Nephron progenitor cell (in vitro differentiated cells): ENCODE data around the gene ARMC5.
"Not testable (repeated sequence)": the region's sequence is repeated elsewhere in the genome, so short reads cannot be mapped to it uniquely, and the experiment has no call there.

Experiments used
- DNase-seq: peaks from one replicate; pipeline ENCODE4 v3.0.0; 2021
- H3K27ac Mint-ChIP-seq: 2 replicates; pipeline ENCODE4 v1.8.0; 2021; ENCODE audit warnings: mild to moderate bottlenecking, moderate library complexity, mixed read lengths
- H3K27me3 Mint-ChIP-seq: 2 replicates; pipeline ENCODE4 v1.8.0; 2021; ENCODE audit warnings: mild to moderate bottlenecking, low read depth, mixed read lengths; ENCODE audit not compliant: poor library complexity
- H3K36me3 Mint-ChIP-seq: 2 replicates; pipeline ENCODE4 v1.8.0; 2021; ENCODE audit warnings: low read depth, mixed read lengths
- H3K4me1 Mint-ChIP-seq: 2 replicates; pipeline ENCODE4 v1.8.0; 2021; ENCODE audit warnings: mixed read lengths
- H3K4me3 Mint-ChIP-seq: 2 replicates; pipeline ENCODE4 v1.8.0; 2021; ENCODE audit warnings: mild to moderate bottlenecking, moderate library complexity, mixed read lengths
- H3K9me3 Mint-ChIP-seq: 2 replicates; pipeline ENCODE4 v1.8.0; 2021; ENCODE audit warnings: mild to moderate bottlenecking, moderate library complexity, mixed read lengths
- TF ChIP-seq, protein P1 (sequence below): fragments of 200-600 bp; sonication (generic); IDR thresholded peaks from 2 replicates; pipeline ENCODE4 v1.5.0; 2021; ENCODE audit warnings: antibody characterized with exemption

ARMC5 gene

DNA sequence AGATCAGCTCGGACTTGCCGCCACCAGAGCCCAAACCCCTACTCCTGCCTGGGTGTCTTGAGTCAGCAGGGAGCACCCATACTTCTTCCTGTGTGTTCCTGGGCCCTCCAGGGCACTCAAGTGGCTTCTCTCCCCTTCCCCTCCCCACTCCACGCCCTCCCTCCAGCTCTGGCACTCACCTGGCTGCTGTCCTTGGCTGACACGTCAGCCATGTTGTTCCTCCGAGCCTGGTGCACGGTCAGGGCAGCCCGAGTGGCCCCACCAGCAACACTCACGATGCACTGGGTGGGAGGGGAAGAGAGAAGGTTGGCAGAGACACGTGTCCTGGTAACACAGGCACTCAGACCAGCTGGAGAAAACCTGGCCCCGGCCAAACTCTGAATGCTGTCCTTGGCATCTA, 37.4 kb downstream of the ARMC5 start:
- H3K27ac Mint-ChIP-seq = no peak overlapping the region
- no peaks in the 10 kb centered on the region for H3K27me3 Mint-ChIP-seq
- DNase-seq = no peak
- H3K4me1 Mint-ChIP-seq = no peaks in the 10 kb centered on the region
- H3K9me3 Mint-ChIP-seq = no peaks in the 10 kb centered on the region
- H3K36me3 Mint-ChIP-seq = peaks cover 46% of the 10 kb centered on the region
- no peak overlapping the region for H3K4me3 Mint-ChIP-seq
- TF ChIP-seq, protein P1, sequence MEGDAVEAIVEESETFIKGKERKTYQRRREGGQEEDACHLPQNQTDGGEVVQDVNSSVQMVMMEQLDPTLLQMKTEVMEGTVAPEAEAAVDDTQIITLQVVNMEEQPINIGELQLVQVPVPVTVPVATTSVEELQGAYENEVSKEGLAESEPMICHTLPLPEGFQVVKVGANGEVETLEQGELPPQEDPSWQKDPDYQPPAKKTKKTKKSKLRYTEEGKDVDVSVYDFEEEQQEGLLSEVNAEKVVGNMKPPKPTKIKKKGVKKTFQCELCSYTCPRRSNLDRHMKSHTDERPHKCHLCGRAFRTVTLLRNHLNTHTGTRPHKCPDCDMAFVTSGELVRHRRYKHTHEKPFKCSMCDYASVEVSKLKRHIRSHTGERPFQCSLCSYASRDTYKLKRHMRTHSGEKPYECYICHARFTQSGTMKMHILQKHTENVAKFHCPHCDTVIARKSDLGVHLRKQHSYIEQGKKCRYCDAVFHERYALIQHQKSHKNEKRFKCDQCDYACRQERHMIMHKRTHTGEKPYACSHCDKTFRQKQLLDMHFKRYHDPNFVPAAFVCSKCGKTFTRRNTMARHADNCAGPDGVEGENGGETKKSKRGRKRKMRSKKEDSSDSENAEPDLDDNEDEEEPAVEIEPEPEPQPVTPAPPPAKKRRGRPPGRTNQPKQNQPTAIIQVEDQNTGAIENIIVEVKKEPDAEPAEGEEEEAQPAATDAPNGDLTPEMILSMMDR = no peak

DNA sequence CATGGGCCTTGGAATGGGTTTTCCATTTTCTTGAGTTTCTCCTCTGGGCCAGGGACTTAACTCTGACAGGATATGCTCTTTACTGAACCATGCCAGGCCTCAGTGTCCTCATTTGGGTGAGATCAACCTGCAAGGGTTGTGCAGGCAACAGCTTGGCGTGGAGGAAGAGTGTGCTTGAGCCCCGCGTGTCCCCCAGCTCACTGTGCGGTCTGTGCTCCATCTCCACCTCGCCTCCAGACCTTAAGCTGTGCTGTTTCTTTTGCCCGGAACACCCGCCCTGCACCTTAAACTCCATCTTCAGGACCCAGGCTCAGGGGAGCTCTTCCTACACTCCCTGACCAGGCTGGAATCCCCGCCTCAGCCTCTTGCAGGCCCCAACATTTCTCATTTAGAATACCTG, 39.2 kb downstream of the ARMC5 start:
- H3K4me3 Mint-ChIP-seq = no peak overlapping the region
- DNase-seq = no peak
- TF ChIP-seq, protein P1 = no peak
- H3K4me1 Mint-ChIP-seq = no peaks in the 10 kb centered on the region
- no peaks in the 10 kb centered on the region for H3K27me3 Mint-ChIP-seq
- H3K9me3 Mint-ChIP-seq = no peaks in the 10 kb centered on the region
- no peak overlapping the region for H3K27ac Mint-ChIP-seq
- peaks cover 27% of the 10 kb centered on the region for H3K36me3 Mint-ChIP-seq

DNA sequence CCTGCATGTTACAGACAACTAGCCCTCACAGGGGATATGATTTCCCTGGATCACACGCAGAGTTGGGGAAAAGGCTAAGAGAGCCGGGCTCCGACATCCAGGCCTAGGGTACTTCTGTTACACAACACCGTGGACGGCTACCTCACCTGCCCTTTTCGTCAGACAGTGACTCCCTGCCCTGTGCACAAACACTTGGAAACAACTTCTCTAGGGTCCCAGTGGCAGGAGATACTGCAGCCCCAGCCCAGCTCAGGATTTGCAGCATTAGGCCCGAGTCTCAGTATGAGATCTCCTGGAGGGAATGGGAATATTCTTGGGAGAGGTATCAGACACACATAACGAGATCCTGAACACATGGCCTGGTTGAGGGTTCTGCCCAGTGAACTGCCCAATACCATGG, 40.6 kb downstream of the ARMC5 start:
- no peak overlapping the region for H3K4me3 Mint-ChIP-seq
- TF ChIP-seq, protein P1 = no peak
- H3K4me1 Mint-ChIP-seq = no peaks in the 10 kb centered on the region
- H3K9me3 Mint-ChIP-seq = no peaks in the 10 kb centered on the region
- H3K36me3 Mint-ChIP-seq = peaks cover 27% of the 10 kb centered on the region
- no peak overlapping the region for H3K27ac Mint-ChIP-seq
- no peak for DNase-seq
- no peaks in the 10 kb centered on the region for H3K27me3 Mint-ChIP-seq

DNA sequence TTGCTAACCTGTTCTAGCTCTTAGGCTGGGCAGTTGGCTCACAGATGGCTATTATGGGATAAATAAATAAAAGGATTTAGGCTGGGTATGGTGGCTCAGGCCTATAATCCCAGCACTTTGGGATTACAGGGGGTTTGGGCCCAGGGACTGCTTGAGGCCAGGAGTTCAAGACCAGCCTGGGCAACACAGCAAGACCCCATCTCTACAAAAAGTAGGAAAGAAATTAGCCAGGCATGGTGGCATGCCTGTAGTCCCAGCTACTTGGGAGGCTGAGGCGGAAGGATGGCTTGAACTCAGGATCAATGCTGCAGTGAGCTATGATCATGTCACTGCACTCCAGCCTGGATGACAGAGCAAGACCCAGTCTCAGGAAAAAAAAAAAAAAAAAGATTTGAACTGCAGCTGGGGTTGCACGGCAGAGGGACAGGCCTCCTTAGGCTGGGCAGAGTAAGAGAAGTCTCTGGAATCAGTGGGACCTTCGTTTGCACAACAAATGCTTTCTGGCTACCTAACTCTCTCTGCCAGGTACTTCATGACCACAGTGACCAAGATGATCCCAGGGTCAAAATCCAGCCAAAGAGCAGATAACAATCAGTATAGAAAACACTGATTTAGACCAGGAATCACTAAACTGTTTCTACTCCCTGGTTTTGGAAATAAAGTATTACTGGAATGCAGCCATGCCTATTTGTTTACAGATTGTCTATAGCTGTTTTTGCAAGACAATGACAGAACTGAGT, 42.1 kb downstream of the ARMC5 start:
- Mint-ChIP-seq H3K4me1 (no peaks in the 10 kb centered on the region), H3K36me3 (peaks cover 27% of the 10 kb centered on the region), H3K27me3 (no peaks in the 10 kb centered on the region), H3K27ac (no peak overlapping the region), H3K4me3 (no peak overlapping the region), H3K9me3 (no peaks in the 10 kb centered on the region)
- TF ChIP-seq, protein P1 = no peak
- no peak for DNase-seq

DNA sequence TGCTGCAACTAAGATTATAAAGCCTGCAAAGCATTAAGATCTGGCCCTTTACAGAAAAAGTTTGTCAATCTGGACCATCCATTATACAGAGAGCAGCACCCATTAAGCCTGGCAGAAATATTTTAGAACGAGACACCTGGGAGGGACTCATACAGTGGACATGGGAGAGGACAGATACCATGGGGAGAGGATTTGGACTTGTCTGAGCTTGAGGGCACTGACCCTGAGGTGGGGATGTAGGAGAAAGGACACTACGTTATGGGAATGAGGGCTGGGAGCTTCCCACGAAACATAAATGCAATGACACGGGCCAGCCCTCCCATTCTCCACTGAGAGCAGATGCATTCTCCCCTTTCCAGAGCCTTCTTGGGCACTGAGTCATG, 42.7 kb downstream of the ARMC5 start:
- peaks cover 27% of the 10 kb centered on the region for H3K36me3 Mint-ChIP-seq
- H3K4me3 Mint-ChIP-seq = no peak overlapping the region
- H3K9me3 Mint-ChIP-seq = no peaks in the 10 kb centered on the region
- no peak for DNase-seq
- TF ChIP-seq, protein P1 = no peak
- no peak overlapping the region for H3K27ac Mint-ChIP-seq
- H3K4me1 Mint-ChIP-seq = peaks cover 2% of the 10 kb centered on the region
- H3K27me3 Mint-ChIP-seq = no peaks in the 10 kb centered on the region

DNA sequence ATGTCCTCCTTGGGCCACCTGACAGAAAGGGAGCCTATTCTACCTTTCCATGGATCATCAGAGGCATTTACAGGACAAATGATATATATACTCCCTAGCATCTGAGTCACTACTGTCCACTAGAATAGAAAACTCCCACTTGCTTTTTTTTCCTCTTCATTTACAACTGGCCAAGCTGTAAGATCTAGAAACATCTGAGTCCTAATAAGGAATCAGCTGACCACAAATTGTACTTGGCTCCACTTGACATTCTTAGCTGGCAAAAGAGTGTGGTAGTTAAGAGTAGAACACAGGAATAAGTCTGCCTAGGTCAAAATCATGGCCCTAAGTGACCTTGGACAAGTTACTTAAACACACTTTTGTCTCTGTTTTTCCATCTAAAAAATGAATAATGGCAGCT, 43.7 kb downstream of the ARMC5 start:
- H3K27me3 Mint-ChIP-seq = no peaks in the 10 kb centered on the region

DNA sequence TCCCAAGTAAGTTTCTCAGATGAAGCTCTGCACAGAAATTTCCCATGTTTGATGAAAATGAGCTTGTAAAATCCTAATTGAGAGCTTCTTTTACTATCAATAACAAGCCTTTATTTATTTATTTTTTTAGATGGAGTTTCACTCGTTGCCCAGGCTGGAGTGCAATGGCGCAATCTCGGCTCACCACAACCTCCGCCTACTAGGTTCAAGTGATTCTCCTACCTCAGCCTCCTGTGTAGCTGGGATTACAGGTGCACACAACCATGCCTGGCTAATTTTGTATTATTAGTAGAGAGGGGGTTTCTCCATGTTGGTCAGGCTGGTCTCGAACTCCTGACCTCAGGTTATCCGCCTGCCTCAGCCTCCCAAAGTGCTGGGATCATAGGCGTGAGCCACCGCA, 44.3 kb downstream of the ARMC5 start:
- not testable (repeated sequence) for H3K27me3 Mint-ChIP-seq, H3K9me3 Mint-ChIP-seq, H3K4me3 Mint-ChIP-seq, H3K27ac Mint-ChIP-seq, DNase-seq
- Mint-ChIP-seq H3K4me1 (peaks cover 11% of the 10 kb centered on the region), H3K36me3 (peaks cover 16% of the 10 kb centered on the region)

More for the DNA sequence above, 43.7 kb downstream of the ARMC5 start:
- Mint-ChIP-seq H3K27ac (no peak overlapping the region), H3K4me1 (peaks cover 9% of the 10 kb centered on the region), H3K36me3 (peaks cover 18% of the 10 kb centered on the region), H3K4me3 (no peak overlapping the region), H3K9me3 (no peaks in the 10 kb centered on the region)
- TF ChIP-seq, protein P1 = no peak
- DNase-seq = no peak
